PC-9 (cell line): Measurements from ENCODE around the gene LRCOL1.

ENCODE experiments used
- CTCF ChIP-seq: fragments of 200-600 bp; sonication (generic); conservative IDR thresholded peaks from 2 replicates; pipeline ENCODE4 v1.6.1; 2017; ENCODE audit warnings: mixed run types, antibody characterized with exemption, mild to moderate bottlenecking, moderate library complexity
- EZH2 ChIP-seq: fragments of 200-600 bp; sonication (generic); IDR thresholded peaks from 2 replicates; pipeline ENCODE4 v1.8.0; 2017; ENCODE audit warnings: antibody characterized with exemption, low read depth

GRCh38 chr12:132634411-132634990 is 24.1 kb upstream of the LRCOL1 start:
- TF ChIP-seq EZH2 (no peak), CTCF (no peak)
